ENCODE data around the gene WDPCP.

DNA sequence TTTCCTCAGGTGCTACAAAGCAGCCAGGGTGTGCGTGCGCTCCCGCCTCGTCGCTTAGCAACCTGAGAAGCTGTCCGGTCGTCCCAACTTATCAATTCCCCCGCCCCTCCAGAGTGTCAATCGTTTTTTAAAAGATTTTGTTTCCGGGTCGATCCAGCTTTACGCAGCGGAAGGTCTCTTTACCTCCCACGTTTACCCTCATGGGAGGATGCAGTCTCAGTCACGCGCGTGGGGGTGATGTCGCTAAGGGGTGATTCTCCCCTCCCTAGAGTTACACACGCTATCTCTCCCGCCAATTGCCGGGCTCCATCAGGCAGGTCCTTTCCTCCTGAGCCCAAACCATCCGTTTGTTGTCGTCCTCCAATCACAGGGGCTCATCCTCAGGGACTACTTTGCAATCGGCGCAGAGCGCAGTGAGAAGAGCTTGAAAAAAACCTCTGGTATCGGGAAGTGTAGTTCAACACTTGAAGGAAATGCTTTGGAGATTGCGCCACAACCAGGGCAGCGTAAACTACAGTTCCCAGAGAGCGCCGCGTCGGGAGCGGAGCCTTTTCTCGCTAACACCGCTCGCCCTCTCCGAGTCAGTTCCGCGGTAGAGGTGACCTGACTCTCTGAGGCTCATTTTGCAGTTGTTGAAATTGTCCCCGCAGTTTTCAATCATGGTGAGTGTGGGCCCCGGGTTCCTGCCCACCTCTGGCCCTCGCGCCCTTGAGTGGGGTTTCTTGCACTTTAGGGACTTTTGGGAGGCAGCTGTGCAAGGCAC, at the start of gene WDPCP, which contains the start of gene MDH1:
- TF ChIP-seq EP300 (IDR thresholded peaks at IDR 0.05) (no peak), CTCF (IDR thresholded peaks at IDR 0.05) (no peak), POLR2AphosphoS5 (IDR thresholded peaks at IDR 0.05) (peak; percentile 95 to 98)

Measured in esophagus muscularis mucosa (tissue), 4 donors.